NCI-H2081 treated with DMSO at 0.1 percent for 48 hours (cell line): Measurements from ENCODE around the gene STRN4.

ENCODE experiments used
- DNase-seq: peaks from one replicate; lab custom pipeline; 2025; lab: John Stamatoyannopoulos, UW

Gene STRN4

GRCh38 chr19:46744005-46744691 is 2.1 kb downstream of the STRN4 start:
- DNase-seq, result no peak

- DNase-seq, result no peak
Measured at GRCh38 chr19:46742926-46743480, 3.2 kb downstream of the STRN4 start.

GRCh38 chr19:46741447-46741846 is 4.8 kb downstream of the STRN4 start:
- no peak for DNase-seq

GRCh38 chr19:46739290-46739771 is 6.9 kb downstream of the STRN4 start:
- DNase-seq, result no peak

GRCh38 chr19:46737761-46738171 is 8.5 kb downstream of the STRN4 start:
- DNase-seq, result no peak

GRCh38 chr19:46737298-46737654 is 9.0 kb downstream of the STRN4 start:
- no peak for DNase-seq

GRCh38 chr19:46736531-46737297 is 9.5 kb downstream of the STRN4 start:
- DNase-seq, result no peak

- DNase-seq, result no peak
Measured at GRCh38 chr19:46733690-46734292, 12.5 kb downstream of the STRN4 start.

- no peak for DNase-seq
Measured at GRCh38 chr19:46732966-46733689, 13.1 kb downstream of the STRN4 start.

- DNase-seq, result no peak
Measured at GRCh38 chr19:46732172-46732938, 13.9 kb downstream of the STRN4 start.

- no peak for DNase-seq
Measured at GRCh38 chr19:46731584-46731983, 14.7 kb downstream of the STRN4 start.

- DNase-seq, result no peak
Measured at GRCh38 chr19:46731007-46731501, 15.2 kb downstream of the STRN4 start.

- no peak for DNase-seq
Measured at GRCh38 chr19:46730595-46730994, 15.7 kb downstream of the STRN4 start.

GRCh38 chr19:46730187-46730586 is 16.1 kb downstream of the STRN4 start:
- no peak for DNase-seq

- no peak for DNase-seq
Measured at GRCh38 chr19:46729696-46730095, 16.6 kb downstream of the STRN4 start.

- DNase-seq, result no peak
Measured at GRCh38 chr19:46728693-46729339, 17.4 kb downstream of the STRN4 start.

- no peak for DNase-seq
Measured at GRCh38 chr19:46728208-46728607, 18.0 kb downstream of the STRN4 start.

GRCh38 chr19:46727757-46728156 is 18.5 kb downstream of the STRN4 start:
- DNase-seq, result no peak

- no peak for DNase-seq
Measured at GRCh38 chr19:46726971-46727501, 19.2 kb downstream of the STRN4 start.

GRCh38 chr19:46726551-46726950 is 19.7 kb downstream of the STRN4 start:
- no peak for DNase-seq
